ENCODE measurements around the gene MAMDC4. TPM values are rescaled to one million over a fixed set of nuclear protein-coding genes. Genes with fewer than 3 reads are reported as not detected.

MAMDC4 gene
- total RNA-seq, 1 experiment from 2014 or later, result 17.3 TPM

GRCh38 chr9:136854113-136854841 lies 2.1 kb downstream of the MAMDC4 start:
- ChIA-PET CTCF (no interaction called here), POLR2A (no interaction called here)

More at GRCh38 chr9:136854113-136854841, 2.1 kb downstream of the MAMDC4 start:
- Histone ChIP-seq H3K4me2 (ENCODE audit: low read length) (no peak overlapping the region), H3K27ac (ENCODE audit: low read depth, low read length) (no peak overlapping the region), H2AFZ (ENCODE audit: low read depth, low read length, poor library complexity, severe bottlenecking) (no peak overlapping the region), H3K79me2 (ENCODE audit: insufficient read depth, low read length) (peaks cover 7% of the 10 kb centered on the region; the same call in 1 of the 2 replicates), H3K36me3 (ENCODE audit: control insufficient read depth in 1 of 2, insufficient read depth in 2 of 2, low read length in 2 of 2) (peaks cover 0 to 14% of the 10 kb centered on the region in 2 experiments; a peak in 1 of 4 replicates), H3K4me3 (replicated peaks in 1 of 2; ENCODE audit: low read depth in 1 of 2, low read length in 2 of 2) (no peak overlapping the region), H4K20me1 (ENCODE audit: insufficient read depth) (no peaks in the 10 kb centered on the region), H3K4me1 (ENCODE audit: control insufficient read depth in 1 of 2, insufficient read depth in 2 of 2, low read length in 2 of 2) (peaks cover 4 to 14% of the 10 kb centered on the region in 2 experiments; a peak in 2 of 4 replicates), H3K9me3 (ENCODE audit: control insufficient read depth in 1 of 2, insufficient read depth in 1 of 2, low read depth in 1 of 2, low read length in 2 of 2) (no peaks in the 10 kb centered on the region), H3K9ac (ENCODE audit: low read length) (no peak overlapping the region), H3K9me2 (ENCODE audit: insufficient read depth) (no peaks in the 10 kb centered on the region), H3K27me3 (ENCODE audit: insufficient read depth, low read length) (no peaks in the 10 kb centered on the region)
- RAD21 ChIA-PET (ENCODE audit: low non-redundant PET in 1 of 2, low total read pairs in 2 of 2, uncharacterized antibody in 2 of 2, unreplicated experiment in 2 of 2), result no interaction called here
- ATAC-seq, result no peak
- BruUV-seq (replicated peaks), result no TSS peak
- DNase-seq (ENCODE audit: low read depth, low spot score), result no peak
- TF ChIP-seq TCF7L2 (IDR thresholded peaks at IDR 0.05; ENCODE audit: borderline replicate concordance, extremely low read depth, insufficient read depth, insufficient read length), result no peak
- no peak for TF ChIP-seq ZBTB33 (IDR thresholded peaks at IDR 0.05; ENCODE audit: extremely low read depth, insufficient replicate concordance, low read length)
- TF ChIP-seq EGR1 (IDR thresholded peaks at IDR 0.05; ENCODE audit: low read depth), result no peak
- TF ChIP-seq ZNF274 (IDR thresholded peaks at IDR 0.05; ENCODE audit: low read depth, low read length), result no peak
- no peak for TF ChIP-seq SP1 (IDR thresholded peaks at IDR 0.05; ENCODE audit: low read depth)
- no peak for TF ChIP-seq EZH2 (IDR thresholded peaks at IDR 0.05)
- no peak for TF ChIP-seq FOSL1 (IDR thresholded peaks at IDR 0.05; ENCODE audit: low read depth)
- TF ChIP-seq, protein P1, sequence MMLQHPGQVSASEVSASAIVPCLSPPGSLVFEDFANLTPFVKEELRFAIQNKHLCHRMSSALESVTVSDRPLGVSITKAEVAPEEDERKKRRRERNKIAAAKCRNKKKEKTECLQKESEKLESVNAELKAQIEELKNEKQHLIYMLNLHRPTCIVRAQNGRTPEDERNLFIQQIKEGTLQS (IDR thresholded peaks at IDR 0.05), result no peak
- TF ChIP-seq SRF (IDR thresholded peaks at IDR 0.05; ENCODE audit: low read depth), result no peak
- no peak for TF ChIP-seq CEBPB (IDR thresholded peaks at IDR 0.05; ENCODE audit: low read depth)
- TF ChIP-seq REST (IDR thresholded peaks at IDR 0.05; ENCODE audit: low read depth), result no peak
- TF ChIP-seq EZH2phosphoT487 (IDR thresholded peaks at IDR 0.05; ENCODE audit: borderline replicate concordance), result no peak
- no peak for TF ChIP-seq ZFX (IDR thresholded peaks at IDR 0.05)
- TF ChIP-seq CBX3 (IDR thresholded peaks at IDR 0.05; ENCODE audit: low read depth), result no peak
- no peak for TF ChIP-seq CTCF (IDR thresholded peaks at IDR 0.05 in 2 of 3, conservative IDR thresholded peaks at IDR 0.05 in 1 of 3; ENCODE audit: borderline replicate concordance in 1 of 3, insufficient read depth in 1 of 3, low read depth in 2 of 3, low read length in 2 of 3)
- no peak for TF ChIP-seq JUND (IDR thresholded peaks at IDR 0.05)
- TF ChIP-seq, protein P2, sequence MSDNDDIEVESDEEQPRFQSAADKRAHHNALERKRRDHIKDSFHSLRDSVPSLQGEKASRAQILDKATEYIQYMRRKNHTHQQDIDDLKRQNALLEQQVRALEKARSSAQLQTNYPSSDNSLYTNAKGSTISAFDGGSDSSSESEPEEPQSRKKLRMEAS (IDR thresholded peaks at IDR 0.05), result no peak
- no peak for TF ChIP-seq POLR2A (IDR thresholded peaks at IDR 0.05; ENCODE audit: borderline replicate concordance, extremely low read depth, insufficient read depth, insufficient read length)
- no peak for TF ChIP-seq POLR2AphosphoS5 (IDR thresholded peaks at IDR 0.05; ENCODE audit: low read depth, low read length)
- intact Hi-C loops (cut with micrococcal nuclease), result no loop called here
